KMS-11 (cell line): ENCODE measurements around the gene CDK17.
"Not testable (repeated sequence)": the region's sequence is repeated elsewhere in the genome, so short reads cannot be mapped to it uniquely, and the experiment has no call there.

Experiments
- H2AFZ ChIP-seq: fragments of 200-600 bp; sonication (generic); 2 replicates; pipeline ENCODE4 v1.6.1; 2016; ENCODE audit warnings: antibody characterized with exemption, mixed run types, low read depth
- H3K27ac ChIP-seq: fragments of 200-600 bp; sonication (generic); 2 replicates; pipeline ENCODE4 v1.6.1; 2016; ENCODE audit warnings: mild to moderate bottlenecking, mixed run types
- H3K27me3 ChIP-seq: fragments of 200-600 bp; sonication (generic); 2 replicates; pipeline ENCODE4 v1.6.1; 2017; ENCODE audit warnings: mild to moderate bottlenecking, low read depth, mixed run types, moderate library complexity; ENCODE audit not compliant: insufficient read depth
- H3K36me3 ChIP-seq: fragments of 200-600 bp; sonication (generic); 2 replicates; pipeline ENCODE4 v1.6.1; 2017; ENCODE audit warnings: mild to moderate bottlenecking, mixed run types; ENCODE audit not compliant: insufficient read depth
- H3K4me1 ChIP-seq: fragments of 200-600 bp; sonication (generic); 2 replicates; pipeline ENCODE4 v1.6.1; 2016; ENCODE audit warnings: mild to moderate bottlenecking, low read depth, mixed run types; ENCODE audit not compliant: poor library complexity, severe bottlenecking
- H3K4me2 ChIP-seq: fragments of 200-600 bp; sonication (generic); 2 replicates; pipeline ENCODE4 v1.7.0; 2016; ENCODE audit warnings: mild to moderate bottlenecking, mixed run types
- H3K4me3 ChIP-seq: fragments of 200-600 bp; sonication (generic); IDR thresholded peaks from 2 replicates; pipeline ENCODE4 v1.6.1; 2017; ENCODE audit warnings: low read depth, low read length, mixed read lengths; ENCODE audit not compliant: insufficient read depth
- H3K79me2 ChIP-seq: fragments of 200-600 bp; sonication (generic); 2 replicates; pipeline ENCODE4 v1.6.1; 2016; ENCODE audit warnings: low read depth, mixed run types; ENCODE audit not compliant: insufficient read depth
- H3K9ac ChIP-seq: fragments of 200-600 bp; sonication (generic); 2 replicates; pipeline ENCODE4 v1.6.1; 2016; ENCODE audit warnings: mild to moderate bottlenecking, mixed run types
- H4K20me1 ChIP-seq: fragments of 200-600 bp; sonication (generic); 2 replicates; pipeline ENCODE4 v1.6.1; 2016; ENCODE audit warnings: mild to moderate bottlenecking, mixed run types; ENCODE audit not compliant: insufficient read depth
- CTCF ChIP-seq: fragments of 200-600 bp; sonication (generic); conservative IDR thresholded peaks from 2 replicates; pipeline ENCODE4 v1.6.1; 2017; ENCODE audit warnings: low read depth, mild to moderate bottlenecking, antibody characterized with exemption, low read length, moderate library complexity, mixed read lengths

CDK17 gene

GRCh38 chr12:96422192-96422591 lies 22.0 kb upstream of the CDK17 start:
- no peaks in the 10 kb centered on the region for H4K20me1 ChIP-seq
- no peak overlapping the region for H3K27ac ChIP-seq

GRCh38 chr12:96421014-96421413 lies 20.8 kb upstream of the CDK17 start:
- no peak overlapping the region for H3K4me2 ChIP-seq
- H3K4me3 ChIP-seq, result no peak overlapping the region
- no peak for TF ChIP-seq CTCF
- H3K27me3 ChIP-seq, result no peaks in the 10 kb centered on the region
- H3K4me1 ChIP-seq, result peaks cover 29% of the 10 kb centered on the region
- H4K20me1 ChIP-seq, result no peaks in the 10 kb centered on the region
- H3K36me3 ChIP-seq, result no peaks in the 10 kb centered on the region
- no peaks in the 10 kb centered on the region for H3K79me2 ChIP-seq
- no peak overlapping the region for H2AFZ ChIP-seq
- H3K27ac ChIP-seq, result no peak overlapping the region
- H3K9ac ChIP-seq, result no peak overlapping the region

More at GRCh38 chr12:96422192-96422591, 22.0 kb upstream of the CDK17 start:
- no peak for TF ChIP-seq CTCF
- Histone ChIP-seq H3K4me2 (no peak overlapping the region), H3K36me3 (no peaks in the 10 kb centered on the region), H3K9ac (no peak overlapping the region), H3K4me1 (peaks cover 20% of the 10 kb centered on the region), H3K4me3 (no peak overlapping the region), H3K27me3 (no peaks in the 10 kb centered on the region), H3K79me2 (no peaks in the 10 kb centered on the region), H2AFZ (no peak overlapping the region)

GRCh38 chr12:96420277-96420835 lies 20.1 kb upstream of the CDK17 start:
- no peak overlapping the region for H3K4me2 ChIP-seq
- H4K20me1 ChIP-seq, result no peaks in the 10 kb centered on the region
- no peaks in the 10 kb centered on the region for H3K36me3 ChIP-seq
- H3K9ac ChIP-seq, result no peak overlapping the region
- H3K79me2 ChIP-seq, result no peaks in the 10 kb centered on the region
- no peak for TF ChIP-seq CTCF
- no peak overlapping the region for H3K4me3 ChIP-seq
- peaks cover 22% of the 10 kb centered on the region for H3K4me1 ChIP-seq
- no peak overlapping the region for H3K27ac ChIP-seq
- H3K27me3 ChIP-seq, result no peaks in the 10 kb centered on the region
- H2AFZ ChIP-seq, result no peak overlapping the region

GRCh38 chr12:96419576-96420276 lies 19.5 kb upstream of the CDK17 start:
- peaks cover 19% of the 10 kb centered on the region for H3K4me1 ChIP-seq
- no peak overlapping the region for H3K4me3 ChIP-seq
- no peak overlapping the region for H3K27ac ChIP-seq
- H3K4me2 ChIP-seq, result no peak overlapping the region
- no peak for TF ChIP-seq CTCF
- H3K27me3 ChIP-seq, result no peaks in the 10 kb centered on the region
- no peaks in the 10 kb centered on the region for H3K79me2 ChIP-seq
- no peaks in the 10 kb centered on the region for H4K20me1 ChIP-seq
- H2AFZ ChIP-seq, result no peak overlapping the region
- no peak overlapping the region for H3K9ac ChIP-seq
- no peaks in the 10 kb centered on the region for H3K36me3 ChIP-seq

GRCh38 chr12:96417688-96418087 lies 17.4 kb upstream of the CDK17 start:
- not testable (repeated sequence) for H3K27ac ChIP-seq, H3K36me3 ChIP-seq, H3K9ac ChIP-seq, H4K20me1 ChIP-seq, H2AFZ ChIP-seq, H3K79me2 ChIP-seq, H3K27me3 ChIP-seq, H3K4me3 ChIP-seq, H3K4me2 ChIP-seq
- H3K4me1 ChIP-seq, result peaks cover 19% of the 10 kb centered on the region
